NCI-H748 (cell line): ENCODE data around the gene RASA3.
A peak's percentile ranks its signal among the peaks of the same experiment; 100 is the strongest.
"Not testable (repeated sequence)": the region's sequence is repeated elsewhere in the genome, so short reads cannot be mapped to it uniquely, and the experiment has no call there.

Experiments used
- DNase-seq: peaks from one replicate; lab custom pipeline; 2025; ENCODE audit not compliant: unreplicated experiment; lab: John Stamatoyannopoulos, UW

The RASA3 gene

DNA sequence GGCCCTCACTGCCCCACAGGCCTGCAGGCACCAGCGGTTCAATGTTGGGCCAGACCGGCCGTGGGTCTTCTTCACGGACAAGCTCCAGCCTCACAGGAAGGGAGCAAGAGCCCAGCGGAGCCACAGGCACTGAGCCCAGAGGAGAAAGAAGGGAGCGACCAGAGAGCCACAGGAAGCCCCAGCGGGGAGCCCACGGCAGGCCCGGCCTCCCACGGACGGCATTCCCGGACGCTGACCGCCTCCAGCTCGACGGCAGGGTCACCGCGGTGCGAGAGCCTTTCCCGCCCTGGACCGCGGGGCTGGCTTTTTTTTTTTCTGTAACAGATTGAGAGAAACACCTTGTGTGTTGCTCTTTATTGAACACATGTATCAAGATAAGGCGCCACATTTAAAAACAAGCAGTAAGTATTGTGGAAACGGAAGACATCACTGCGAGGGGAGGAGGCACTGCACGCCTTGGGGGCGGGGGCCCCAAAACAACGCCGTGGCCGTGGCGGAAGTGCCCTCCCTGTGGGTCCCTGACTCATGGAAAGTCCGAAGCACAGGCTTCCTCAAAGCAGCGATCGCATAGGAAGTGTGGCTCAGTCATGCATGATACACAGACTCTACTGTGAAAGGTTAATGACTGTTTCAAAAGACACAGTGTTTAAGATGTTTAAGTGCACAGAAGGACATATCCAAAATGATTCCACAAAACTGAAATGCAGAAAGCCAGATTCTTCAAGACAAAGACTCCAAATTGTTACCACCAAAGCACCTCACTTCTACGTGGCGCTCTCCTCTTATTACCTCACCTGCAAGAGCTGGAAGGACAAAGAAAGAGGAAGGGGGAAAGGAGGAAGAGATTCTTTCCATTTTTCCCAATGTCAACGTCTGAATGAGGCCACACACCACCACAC, 3.5 kb downstream of the RASA3 start:
- DNase-seq: no peak

- no peak for DNase-seq
These were observed 4.1 kb downstream of the RASA3 start for GRCh38 chr13:114128348-114128623.

- no peak for DNase-seq
These were observed 4.7 kb downstream of the RASA3 start for GRCh38 chr13:114127473-114128347.

- no peak for DNase-seq
These were observed 5.5 kb downstream of the RASA3 start for GRCh38 chr13:114126789-114127472.

DNA sequence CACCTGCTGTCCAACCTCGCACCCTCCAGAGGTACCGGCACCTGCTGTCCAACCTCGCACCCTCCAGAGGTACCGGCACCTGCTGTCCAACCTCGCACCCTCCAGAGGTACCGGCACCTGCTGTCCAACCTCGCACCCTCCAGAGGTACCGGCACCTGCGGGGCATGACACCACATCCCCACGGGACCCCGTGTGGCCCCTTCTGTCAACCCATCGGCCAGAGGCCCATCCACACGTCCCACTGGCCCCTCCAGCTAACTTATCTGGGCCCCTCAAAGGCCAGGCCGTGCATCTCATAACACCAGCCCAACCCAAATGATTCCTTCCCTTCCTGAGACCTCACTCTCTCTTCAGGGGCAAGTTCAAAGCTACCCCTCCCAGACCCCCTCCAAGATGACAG, 6.3 kb downstream of the RASA3 start:
- DNase-seq: not testable (repeated sequence)

GRCh38 chr13:114125589-114125988, 6.8 kb downstream of the RASA3 start:
- DNase-seq: no peak

DNA sequence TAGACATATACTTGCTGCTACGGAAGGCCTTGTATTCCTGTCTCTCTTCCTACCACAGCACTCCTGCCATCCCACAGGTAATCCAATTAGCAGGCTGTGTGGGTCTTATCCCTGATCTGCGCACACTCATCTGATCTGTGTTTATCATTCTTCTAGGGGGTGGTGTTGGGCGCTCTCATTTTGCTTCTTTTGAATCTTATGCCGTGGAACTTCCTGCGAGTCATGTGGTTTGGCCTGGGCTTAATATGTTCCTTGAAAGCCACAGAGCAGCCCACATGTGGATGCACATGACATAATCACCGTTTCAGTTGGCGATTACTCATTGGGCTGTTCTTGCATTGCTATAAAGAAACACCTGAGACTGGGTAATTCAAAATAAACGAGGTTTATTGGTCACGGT, 7.5 kb downstream of the RASA3 start:
- no peak for DNase-seq

- DNase-seq: no peak
These were observed 8.0 kb downstream of the RASA3 start for GRCh38 chr13:114124431-114124830.

GRCh38 chr13:114123876-114124275, 8.5 kb downstream of the RASA3 start:
- DNase-seq: no peak

DNA sequence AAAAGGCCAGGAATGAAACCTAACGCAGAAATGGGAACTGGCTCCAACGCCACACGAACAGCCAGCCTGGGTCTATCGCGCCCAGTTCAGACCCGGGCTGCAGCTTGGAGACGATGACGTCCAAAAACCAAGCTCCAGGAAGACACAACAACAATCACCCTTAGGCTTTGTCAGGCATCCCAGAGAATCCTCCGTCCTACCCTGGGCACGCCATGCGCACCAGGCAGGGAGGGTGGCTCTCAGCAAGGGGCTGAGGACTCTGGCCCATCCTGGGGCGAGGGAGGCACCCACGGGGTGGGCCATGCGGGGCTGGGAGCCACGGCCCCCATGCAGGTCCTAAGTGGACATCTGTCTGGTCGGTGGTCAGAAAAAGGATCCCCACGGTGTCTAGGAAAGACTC, 9.0 kb downstream of the RASA3 start:
- no peak for DNase-seq

DNA sequence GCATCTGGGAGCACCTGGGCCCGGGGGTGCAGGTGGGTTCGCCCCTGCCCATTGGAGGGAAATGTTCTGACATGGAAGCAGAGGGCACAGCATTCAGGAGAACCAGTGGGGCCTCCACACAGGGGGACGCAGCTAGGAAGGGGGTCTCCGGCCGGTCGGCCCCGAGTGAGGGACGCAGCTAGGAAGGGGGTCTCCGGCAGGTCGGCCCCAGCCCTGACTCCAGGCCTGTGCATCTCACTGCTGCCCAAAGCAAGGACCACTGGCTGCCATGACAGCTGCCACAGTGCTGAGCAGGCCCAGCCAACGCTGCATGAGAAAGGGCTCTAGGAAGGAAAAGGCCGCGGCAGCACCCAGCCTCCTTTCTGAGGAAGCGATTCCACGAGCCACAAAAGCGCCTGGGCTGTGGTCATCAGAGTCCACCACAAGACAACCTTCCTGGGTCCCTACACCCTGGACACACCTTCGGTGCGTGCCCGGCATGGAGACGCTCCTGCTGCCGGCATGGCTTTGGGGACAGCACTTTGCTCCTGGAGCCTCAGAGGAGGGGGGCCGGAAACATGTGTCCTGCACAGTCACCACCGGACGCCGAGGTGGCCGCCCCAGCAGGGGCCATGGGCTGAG, 9.7 kb downstream of the RASA3 start:
- DNase-seq: no peak

GRCh38 chr13:114122127-114122511, 10.3 kb downstream of the RASA3 start:
- DNase-seq: no peak

DNA sequence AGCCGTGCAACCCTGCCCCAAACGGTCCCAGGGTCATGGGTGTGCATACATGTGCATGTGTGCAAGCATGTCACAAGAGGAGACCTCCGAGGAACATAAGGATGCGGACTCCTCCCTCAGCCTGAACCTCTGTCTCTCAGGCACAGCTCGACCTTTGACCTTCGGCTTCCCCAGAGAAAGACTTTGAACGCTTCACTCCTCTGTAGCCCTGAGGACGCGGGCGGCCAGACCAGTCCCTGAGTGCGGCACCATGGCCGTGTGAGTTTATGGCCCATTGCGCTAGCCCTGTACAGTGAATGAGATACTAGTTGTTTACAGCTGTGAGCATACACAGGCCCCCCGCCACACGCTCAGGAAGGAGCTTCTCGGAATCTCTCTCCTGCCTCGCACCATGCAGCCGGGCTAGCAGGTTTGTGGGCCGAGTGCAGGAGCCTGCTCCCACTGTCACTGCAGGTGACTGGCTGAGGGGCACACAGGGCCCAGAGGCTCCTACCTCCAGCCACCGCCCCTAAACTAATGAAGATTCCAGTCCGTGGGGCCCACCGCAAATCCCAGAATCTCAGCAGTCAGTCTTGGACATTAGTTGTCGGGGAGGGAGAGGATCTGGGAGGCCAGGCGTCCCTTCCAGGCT, 10.8 kb downstream of the RASA3 start:
- DNase-seq: no peak

- no peak for DNase-seq
These were observed 11.4 kb downstream of the RASA3 start for GRCh38 chr13:114121031-114121430.

DNA sequence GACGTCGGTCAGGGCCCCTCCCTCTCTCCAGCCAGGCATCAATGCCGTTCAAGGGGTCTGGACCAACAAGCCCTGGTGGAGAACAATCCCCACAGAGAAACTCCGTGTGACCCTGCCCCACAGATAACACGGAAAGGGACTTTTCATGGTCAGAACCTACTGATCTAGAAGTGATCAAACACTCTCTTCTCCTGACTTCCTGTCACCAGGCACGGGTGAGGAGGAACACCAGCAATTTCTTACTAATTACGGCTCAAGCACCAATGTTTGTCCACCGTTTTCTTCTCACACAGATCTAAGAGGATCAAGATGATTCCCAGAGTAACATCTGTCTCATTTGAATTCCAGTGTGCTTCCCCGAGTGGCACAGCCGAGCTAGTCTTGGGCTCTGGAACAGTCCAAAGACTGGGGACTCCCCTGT, 11.8 kb downstream of the RASA3 start:
- peak; percentile 59 for DNase-seq

GRCh38 chr13:114119196-114119595, 13.2 kb downstream of the RASA3 start:
- peak; percentile 48 for DNase-seq

DNA sequence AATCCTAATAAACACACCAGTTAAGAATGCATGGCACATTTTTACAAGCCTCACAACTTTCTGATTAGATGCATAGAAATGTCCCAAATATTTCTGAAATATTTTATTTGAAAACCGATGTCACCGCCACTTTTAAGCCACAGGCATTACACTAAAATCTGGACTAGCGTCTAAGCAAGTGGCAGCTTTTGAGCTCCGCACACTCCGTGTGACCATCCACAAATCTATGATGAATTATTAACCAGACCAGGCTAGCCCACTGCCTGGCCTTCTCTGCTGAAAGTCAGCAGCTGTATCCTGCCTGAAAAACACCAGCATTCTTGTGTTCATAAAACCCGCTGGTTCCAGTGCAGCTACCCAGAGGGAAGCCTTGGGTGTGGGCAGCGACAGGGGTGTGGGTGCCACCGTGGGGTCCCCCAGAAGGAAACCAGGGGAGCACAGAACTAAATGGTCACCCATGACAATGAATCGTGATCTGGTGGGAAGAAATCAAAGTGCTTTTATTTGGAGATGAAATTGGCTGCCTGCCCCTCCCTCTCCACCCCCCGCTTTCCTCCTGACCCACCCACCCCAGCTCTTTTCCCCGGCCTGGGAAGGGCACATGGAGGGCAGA, 13.8 kb downstream of the RASA3 start:
- peak; percentile 13 for DNase-seq

DNA sequence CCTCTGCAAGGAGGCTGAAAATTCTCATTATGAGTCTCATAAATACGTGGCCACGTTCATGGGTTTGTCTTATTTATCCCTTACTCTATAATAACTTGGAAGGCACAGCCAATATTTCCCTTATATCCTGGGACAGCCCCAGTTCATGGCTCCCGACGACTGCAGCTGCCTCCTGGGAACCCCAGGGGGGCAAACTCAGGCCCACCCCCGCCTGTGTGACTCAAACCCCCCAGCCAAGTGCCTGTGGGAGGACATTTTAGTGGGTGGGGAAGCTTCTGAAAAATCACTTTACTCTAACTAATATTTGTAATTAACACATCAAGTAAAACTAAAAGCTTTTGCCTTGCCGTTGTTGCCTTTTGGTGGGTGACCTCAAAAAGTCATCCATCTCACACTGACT, 14.3 kb downstream of the RASA3 start:
- no peak for DNase-seq

DNA sequence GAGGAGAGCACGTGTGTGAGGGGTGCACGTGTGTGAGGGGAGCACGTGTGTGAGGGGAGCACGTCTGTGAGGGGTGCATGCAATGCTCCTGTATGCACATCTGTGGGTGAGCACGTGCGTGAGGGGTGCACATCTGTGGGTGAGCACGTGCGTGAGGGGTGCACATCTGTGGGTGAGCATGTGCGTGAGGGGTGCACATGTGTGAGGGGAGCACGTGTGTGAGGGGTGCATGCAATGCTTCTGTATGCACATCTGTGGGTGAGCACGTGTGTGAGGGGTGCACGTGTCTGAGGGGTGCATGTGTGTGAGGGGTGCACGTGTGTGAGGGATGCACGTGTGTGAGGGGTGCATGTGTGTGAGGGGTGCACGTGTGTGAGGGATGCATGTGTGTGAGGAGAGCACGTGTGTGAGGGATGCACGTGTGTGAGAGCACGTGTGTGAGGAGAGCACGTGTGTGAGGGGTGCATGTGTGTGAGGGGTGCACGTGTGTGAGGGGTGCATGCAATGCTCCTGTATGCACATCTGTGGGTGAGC, 15.0 kb downstream of the RASA3 start:
- not testable (repeated sequence) for DNase-seq

DNA sequence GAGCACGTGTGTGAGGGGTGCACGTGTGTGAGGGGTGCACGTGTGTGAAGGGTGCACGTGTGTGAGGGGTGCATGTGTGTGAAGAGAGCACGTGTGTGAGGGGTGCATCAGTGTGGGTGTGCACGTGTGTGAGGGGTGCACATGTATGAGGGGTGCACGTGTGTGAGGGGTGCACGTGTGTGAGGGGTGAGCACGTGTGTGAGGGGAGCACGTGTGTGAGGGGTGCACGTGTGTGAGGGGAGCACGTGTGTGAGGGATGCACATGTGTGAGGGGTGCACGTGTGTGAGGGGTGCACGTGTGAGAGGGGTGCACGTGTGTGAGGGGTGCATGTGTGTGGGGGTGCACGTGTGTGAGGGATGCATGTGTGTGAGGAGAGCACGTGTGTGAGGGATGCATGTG, 15.7 kb downstream of the RASA3 start:
- no peak for DNase-seq
